Breast epithelium (tissue), 4 donors: ENCODE measurements around the gene ARID3A. TPM values are rescaled to one million over a fixed set of nuclear protein-coding genes. Genes with fewer than 3 reads are reported as not detected.

Source experiments
- DNase-seq, 2 donors: peaks; one replicate each; pipeline ENCODE4 v3.0.0-alpha.2; 2019; ENCODE audit warnings: low spot score in 2 of 2
- H3K27ac ChIP-seq, 2 donors: fragments of 200-600 bp; sonication (generic) in 1 of 2; one replicate each; pipeline ENCODE4 v1.5.1; 2016 to 2019; ENCODE audit warnings: mild to moderate bottlenecking in 1 of 2
- H3K27me3 ChIP-seq, 2 donors: fragments of 200-600 bp; sonication (generic) in 1 of 2; one replicate each; pipeline versions ENCODE4 v1.5.1 to v1.6.0; 2017 to 2019; ENCODE audit warnings: control low read depth in 1 of 2, mild to moderate bottlenecking in 1 of 2
- H3K36me3 ChIP-seq: fragments of 200-600 bp; one replicate; pipeline ENCODE4 v1.5.1; 2019
- H3K4me1 ChIP-seq, 2 donors: fragments of 200-600 bp; sonication (generic); one replicate each; pipeline ENCODE4 v1.5.1; 2016 to 2019; ENCODE audit warnings: control low read depth in 1 of 2
- H3K4me3 ChIP-seq, 3 donors: fragments of 200-600 bp; sonication (generic); 1 replicate in 2 of 3; 2 replicates in 1 of 3; pipeline ENCODE4 v1.5.1; 2016 to 2019; ENCODE audit warnings: mild to moderate bottlenecking in 3 of 3, moderate library complexity in 2 of 3
- H3K9me3 ChIP-seq, 2 donors: fragments of 200-600 bp; sonication (generic) in 1 of 2; one replicate each; pipeline ENCODE4 v1.5.1; 2016 to 2019; ENCODE audit warnings: control low read depth in 1 of 2
- CTCF ChIP-seq, 3 donors: fragments of 450-650 bp; IDR thresholded peaks; one replicate each; pipeline ENCODE4 v1.5.1; 2016 to 2017; ENCODE audit warnings: antibody characterized with exemption in 3 of 3, mild to moderate bottlenecking in 3 of 3, moderate library complexity in 3 of 3
- POLR2A ChIP-seq: fragments of 450-650 bp; IDR thresholded peaks from one replicate; pipeline ENCODE4 v1.6.1; 2016; ENCODE audit warnings: antibody characterized with exemption, mild to moderate bottlenecking, moderate library complexity
- POLR2AphosphoS5 ChIP-seq, 3 donors: sonication (generic); formaldehyde crosslinking; IDR thresholded peaks; one replicate each; pipeline ENCODE4 v1.6.1; 2017; ENCODE audit warnings: antibody characterized with exemption in 3 of 3
- intact Hi-C: fragments of 100-400 bp; cut with DNase I; formaldehyde crosslinking; loops from one replicate; pipeline ENCODE4 v1.15.1; 2023; ENCODE audit warnings: low total_unique reads
- total RNA-seq, 3 donors: library from RNA; depleted of rRNA; stranded (reverse); fragments of >200 nt; gene quantifications; one replicate each; pipeline ENCODE4 v1.1.0, GENCODE V29; 2016

ARID3A gene
- total RNA-seq, 3 donors from 2014 or later: 3.5 to 11.1 (median 4.8) TPM

- Histone ChIP-seq H3K27me3 (no peaks in the 10 kb centered on the region), H3K27ac (no peak overlapping the region), H3K4me1 (no peaks in the 10 kb centered on the region), H3K36me3 (no peaks in the 10 kb centered on the region), H3K9me3 (no peaks in the 10 kb centered on the region), H3K4me3 (no peak overlapping the region)
- DNase-seq: no peak
- no peak for TF ChIP-seq POLR2AphosphoS5 (IDR thresholded peaks at IDR 0.05)
- no peak for TF ChIP-seq CTCF (IDR thresholded peaks at IDR 0.05)
- no peak for TF ChIP-seq POLR2A
- intact Hi-C loops: no loop called here
These were observed 33.4 kb downstream of the ARID3A start for GRCh38 chr19:958967-959855.

- intact Hi-C loops: no loop called here
- no peaks in the 10 kb centered on the region for H3K4me1 ChIP-seq
These were observed 34.2 kb downstream of the ARID3A start for GRCh38 chr19:960020-960419.

GRCh38 chr19:960601-960938 lies 34.7 kb downstream of the ARID3A start:
- no peak overlapping the region for H3K27ac ChIP-seq
- H3K36me3 ChIP-seq: no peaks in the 10 kb centered on the region
- H3K27me3 ChIP-seq: no peaks in the 10 kb centered on the region
- TF ChIP-seq CTCF (IDR thresholded peaks at IDR 0.05) (no peak), POLR2AphosphoS5 (IDR thresholded peaks at IDR 0.05) (no peak), POLR2A (no peak)
- no peaks in the 10 kb centered on the region for H3K4me1 ChIP-seq
- DNase-seq: no peak
- H3K9me3 ChIP-seq: no peaks in the 10 kb centered on the region
- H3K4me3 ChIP-seq: no peak overlapping the region
- intact Hi-C loops: no loop called here

More at GRCh38 chr19:960020-960419, 34.2 kb downstream of the ARID3A start:
- Histone ChIP-seq H3K27ac (no peak overlapping the region), H3K36me3 (no peaks in the 10 kb centered on the region), H3K27me3 (no peaks in the 10 kb centered on the region), H3K4me3 (no peak overlapping the region), H3K9me3 (no peaks in the 10 kb centered on the region)
- DNase-seq: no peak
- TF ChIP-seq CTCF (IDR thresholded peaks at IDR 0.05) (no peak), POLR2AphosphoS5 (IDR thresholded peaks at IDR 0.05) (no peak), POLR2A (no peak)

- intact Hi-C loops: no loop called here
- Histone ChIP-seq H3K36me3 (no peaks in the 10 kb centered on the region), H3K27ac (no peak overlapping the region), H3K4me1 (no peaks in the 10 kb centered on the region), H3K4me3 (no peak overlapping the region), H3K9me3 (no peaks in the 10 kb centered on the region), H3K27me3 (no peaks in the 10 kb centered on the region)
- no peak for TF ChIP-seq CTCF (IDR thresholded peaks at IDR 0.05)
- TF ChIP-seq POLR2A: no peak
- TF ChIP-seq POLR2AphosphoS5 (IDR thresholded peaks at IDR 0.05): no peak
- DNase-seq: no peak
These were observed 36.2 kb downstream of the ARID3A start for GRCh38 chr19:961866-962620.
